Progenitor cell of endocrine pancreas (in vitro differentiated cells): Measurements from ENCODE around the gene ATP5ME. TPM values are rescaled to one million over a fixed set of nuclear protein-coding genes. Genes with fewer than 3 reads are reported as not detected.
"Not testable (repeated sequence)": the region's sequence is repeated elsewhere in the genome, so short reads cannot be mapped to it uniquely, and the experiment has no call there.

Experiments used
- DNase-seq: peaks from one replicate; pipeline ENCODE4 v3.0.0; 2021; ENCODE audit warnings: low spot score; ENCODE audit not compliant: unreplicated experiment
- H3K27ac Mint-ChIP-seq: 2 replicates; pipeline ENCODE4 v1.8.0; 2021; ENCODE audit warnings: mild to moderate bottlenecking, moderate library complexity, mixed read lengths
- H3K27me3 Mint-ChIP-seq: 2 replicates; pipeline ENCODE4 v1.8.0; 2021; ENCODE audit warnings: mixed read lengths
- H3K36me3 Mint-ChIP-seq: 2 replicates; pipeline ENCODE4 v1.8.0; 2022; ENCODE audit warnings: mixed read lengths; ENCODE audit not compliant: insufficient read depth
- H3K4me1 Mint-ChIP-seq: 2 replicates; pipeline ENCODE4 v1.8.0; 2021; ENCODE audit warnings: low read depth, mixed read lengths
- H3K4me3 Mint-ChIP-seq: 2 replicates; pipeline ENCODE4 v1.8.0; 2021; ENCODE audit warnings: low read depth, mild to moderate bottlenecking, moderate library complexity, mixed read lengths
- H3K9me3 Mint-ChIP-seq: 2 replicates; pipeline ENCODE4 v1.8.0; 2021; ENCODE audit warnings: low read depth, mixed read lengths
- total RNA-seq: library from RNA; stranded (reverse); gene quantifications from 2 replicates; pipeline ENCODE4 v1.2.1, GENCODE V29; 2021
- TF ChIP-seq, protein P1 (sequence below): fragments of 200-600 bp; sonication (generic); IDR thresholded peaks from one replicate; pipeline ENCODE4 v1.5.0; 2021; ENCODE audit warnings: antibody characterized with exemption, mild to moderate bottlenecking; ENCODE audit not compliant: unreplicated experiment

Gene ATP5ME
- total RNA-seq, 1 donor from 2014 or later, result 235 TPM

DNA sequence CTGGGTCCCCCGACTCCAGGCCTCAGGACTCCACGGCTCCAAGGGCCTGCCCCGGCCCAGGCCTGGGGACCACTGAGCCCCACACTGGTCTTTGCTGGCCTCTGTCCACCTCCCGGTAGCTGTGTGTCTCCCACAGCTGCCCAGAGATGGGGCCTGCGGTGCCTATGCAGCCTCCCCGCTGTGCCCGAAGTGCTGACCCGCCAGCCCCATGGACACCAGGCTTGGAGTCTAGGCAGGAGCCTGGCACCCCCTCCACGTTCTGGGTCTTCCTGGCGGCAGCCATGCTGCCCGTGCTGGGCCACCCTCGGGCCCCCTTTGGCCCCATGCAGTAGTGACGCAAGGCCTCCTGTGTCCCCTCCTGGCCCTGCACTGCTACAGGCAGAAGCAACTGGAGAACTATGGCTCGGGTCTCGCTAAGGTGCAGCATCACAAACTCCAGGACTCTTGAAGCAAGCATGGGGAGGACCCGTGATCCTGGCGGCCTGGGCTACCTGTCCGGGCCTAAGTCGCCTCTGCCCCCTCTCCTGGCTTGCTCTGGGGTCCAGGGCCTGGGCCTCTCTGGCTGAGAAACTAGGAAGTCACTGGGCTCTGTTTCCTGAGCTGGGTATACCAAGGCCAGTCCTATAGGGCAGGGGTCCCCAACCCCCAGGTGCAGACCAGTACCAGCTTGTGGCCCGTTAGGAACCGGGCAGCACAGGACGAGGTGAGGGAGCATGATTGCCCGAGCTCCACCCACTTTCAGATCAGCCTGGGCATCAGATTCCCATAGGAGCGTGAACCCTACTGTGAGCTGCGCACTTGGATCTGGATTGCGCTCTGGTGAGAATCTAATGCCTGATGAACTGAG is 1.2 kb upstream of the ATP5ME start:
- Mint-ChIP-seq H3K9me3 (no peaks in the 10 kb centered on the region), H3K4me1 (peaks cover 6% of the 10 kb centered on the region), H3K4me3 (peak overlapping the region; percentile 86), H3K27ac (no peak overlapping the region), H3K36me3 (peaks cover 8% of the 10 kb centered on the region), H3K27me3 (no peaks in the 10 kb centered on the region)
- no peak for DNase-seq
- TF ChIP-seq, protein P1, sequence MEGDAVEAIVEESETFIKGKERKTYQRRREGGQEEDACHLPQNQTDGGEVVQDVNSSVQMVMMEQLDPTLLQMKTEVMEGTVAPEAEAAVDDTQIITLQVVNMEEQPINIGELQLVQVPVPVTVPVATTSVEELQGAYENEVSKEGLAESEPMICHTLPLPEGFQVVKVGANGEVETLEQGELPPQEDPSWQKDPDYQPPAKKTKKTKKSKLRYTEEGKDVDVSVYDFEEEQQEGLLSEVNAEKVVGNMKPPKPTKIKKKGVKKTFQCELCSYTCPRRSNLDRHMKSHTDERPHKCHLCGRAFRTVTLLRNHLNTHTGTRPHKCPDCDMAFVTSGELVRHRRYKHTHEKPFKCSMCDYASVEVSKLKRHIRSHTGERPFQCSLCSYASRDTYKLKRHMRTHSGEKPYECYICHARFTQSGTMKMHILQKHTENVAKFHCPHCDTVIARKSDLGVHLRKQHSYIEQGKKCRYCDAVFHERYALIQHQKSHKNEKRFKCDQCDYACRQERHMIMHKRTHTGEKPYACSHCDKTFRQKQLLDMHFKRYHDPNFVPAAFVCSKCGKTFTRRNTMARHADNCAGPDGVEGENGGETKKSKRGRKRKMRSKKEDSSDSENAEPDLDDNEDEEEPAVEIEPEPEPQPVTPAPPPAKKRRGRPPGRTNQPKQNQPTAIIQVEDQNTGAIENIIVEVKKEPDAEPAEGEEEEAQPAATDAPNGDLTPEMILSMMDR, result no peak

DNA sequence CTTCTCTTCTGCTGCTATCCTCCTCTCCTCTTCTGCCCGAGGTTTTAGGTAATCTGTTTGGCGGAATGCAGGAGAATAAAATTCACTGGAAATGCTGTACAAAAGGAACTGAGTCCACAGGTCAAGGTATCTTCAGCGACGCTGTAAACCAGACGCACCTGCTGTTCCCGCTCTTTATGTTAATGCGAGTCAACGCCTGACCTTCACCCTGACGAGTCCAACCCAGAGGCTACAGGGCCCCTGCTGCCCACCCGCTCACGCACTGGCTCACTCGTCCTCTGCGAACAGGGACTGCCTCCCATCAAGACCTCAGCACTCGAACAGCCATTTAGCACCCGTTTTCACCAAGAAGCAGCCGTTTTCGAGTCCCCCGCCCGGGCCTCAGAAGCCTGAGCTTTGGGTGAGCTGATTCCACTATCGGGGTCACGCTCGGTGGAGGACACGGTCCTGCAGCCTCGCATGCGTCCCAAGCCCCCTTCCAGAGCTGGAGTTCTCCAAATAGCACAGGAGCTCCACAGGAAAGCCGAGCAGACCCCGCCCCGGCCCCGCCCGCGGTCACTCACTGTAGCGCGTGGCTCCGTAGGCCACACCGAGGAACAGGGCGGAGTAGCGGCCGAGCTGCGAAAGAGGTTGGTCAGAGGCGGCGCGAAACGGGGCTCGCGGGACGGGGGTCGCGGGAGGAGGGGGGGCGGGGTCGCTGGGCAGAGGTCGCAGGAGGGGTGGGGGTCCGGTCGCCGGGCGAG is 556 bp downstream of the ATP5ME start:
- Mint-ChIP-seq H3K27me3 (no peaks in the 10 kb centered on the region), H3K27ac (peak overlapping the region; percentile 92), H3K9me3 (no peaks in the 10 kb centered on the region), H3K36me3 (peaks cover 8% of the 10 kb centered on the region), H3K4me1 (peaks cover 6% of the 10 kb centered on the region), H3K4me3 (peak overlapping the region; percentile 86)
- TF ChIP-seq, protein P1, result no peak
- DNase-seq, result no peak

DNA sequence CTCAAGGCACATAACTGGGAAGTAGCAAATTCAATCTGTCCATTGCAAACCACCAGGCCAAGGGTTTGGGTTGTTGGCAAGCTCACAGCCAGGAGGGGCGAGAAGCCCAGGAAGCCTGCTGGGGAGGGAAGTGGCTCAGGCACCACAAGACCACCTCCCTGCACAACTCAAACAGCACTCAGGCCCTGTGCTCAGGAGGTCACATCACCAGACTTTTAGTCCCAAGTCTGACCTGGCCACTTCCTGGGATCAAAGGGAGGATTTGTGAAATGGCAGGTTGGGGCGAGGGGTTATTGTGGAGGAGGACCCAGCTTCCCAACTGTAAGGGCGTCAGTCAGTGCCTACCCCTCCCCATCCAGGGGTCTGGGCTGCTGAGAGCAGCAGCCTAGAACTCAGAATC is 2.3 kb downstream of the ATP5ME start:
- Mint-ChIP-seq H3K4me3 (no peak overlapping the region), H3K4me1 (peaks cover 6% of the 10 kb centered on the region), H3K27me3 (no peaks in the 10 kb centered on the region), H3K9me3 (no peaks in the 10 kb centered on the region), H3K36me3 (peaks cover 8% of the 10 kb centered on the region), H3K27ac (no peak overlapping the region)
- TF ChIP-seq, protein P1, result no peak
- no peak for DNase-seq

DNA sequence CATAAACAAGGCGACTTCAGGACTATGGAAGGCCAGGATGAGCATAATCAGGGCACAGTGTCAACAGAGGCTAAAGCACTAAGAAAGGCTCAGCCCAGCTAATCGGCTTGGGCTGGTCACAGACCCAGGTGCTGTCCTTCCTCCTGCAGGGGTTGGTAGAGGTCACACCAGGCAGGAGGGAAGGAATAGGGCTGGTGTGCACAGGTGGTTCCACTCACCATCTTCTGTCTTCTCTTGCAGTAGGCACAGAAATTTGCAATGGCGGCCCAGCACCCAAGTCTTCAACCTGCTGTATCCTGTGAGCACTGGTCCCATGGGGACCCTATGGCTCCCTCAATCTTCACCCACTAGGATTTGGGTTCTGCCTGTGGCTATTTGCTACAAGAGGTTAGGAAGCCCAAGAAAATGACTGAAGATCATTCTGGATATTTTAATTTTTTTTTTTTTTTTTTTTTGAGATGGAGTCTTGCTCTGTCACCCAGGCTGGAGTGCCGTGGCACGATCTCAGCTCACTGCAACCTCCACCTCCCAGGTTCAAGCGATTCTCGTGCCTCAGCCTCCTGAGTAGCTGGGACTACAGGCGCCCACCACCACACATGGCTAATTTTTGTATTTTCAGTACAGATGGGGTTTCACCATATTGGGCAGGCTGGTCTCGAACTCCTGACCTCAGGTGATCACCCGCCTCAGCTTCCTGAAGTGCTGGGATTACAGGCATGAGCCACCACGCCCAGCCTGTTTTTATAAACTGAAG is 4.1 kb downstream of the ATP5ME start:
- not testable (repeated sequence) for H3K36me3 Mint-ChIP-seq, DNase-seq, H3K27me3 Mint-ChIP-seq, H3K27ac Mint-ChIP-seq, H3K9me3 Mint-ChIP-seq, H3K4me1 Mint-ChIP-seq, H3K4me3 Mint-ChIP-seq

DNA sequence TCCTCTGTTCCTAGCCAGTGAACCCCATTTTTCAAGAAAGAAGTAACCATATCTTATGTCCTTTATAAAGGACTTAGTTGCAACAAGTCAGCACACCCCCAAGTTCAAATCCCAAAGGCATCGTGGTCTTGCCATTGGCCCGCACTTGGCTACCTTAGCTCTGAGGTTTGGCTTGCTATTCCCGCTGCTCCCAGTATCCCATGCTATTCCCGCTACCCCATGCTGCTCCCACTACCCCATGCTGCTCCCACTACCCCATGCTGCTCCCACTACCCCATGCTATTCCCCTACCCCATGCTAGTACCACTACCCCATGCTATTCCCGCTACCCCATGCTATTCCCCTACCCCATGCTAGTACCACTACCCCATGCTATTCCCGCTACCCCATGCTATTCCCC is 5.9 kb downstream of the ATP5ME start:
- DNase-seq, H3K36me3 Mint-ChIP-seq, H3K27ac Mint-ChIP-seq, H3K4me3 Mint-ChIP-seq, H3K27me3 Mint-ChIP-seq, H3K9me3 Mint-ChIP-seq, H3K4me1 Mint-ChIP-seq: not testable (repeated sequence)

DNA sequence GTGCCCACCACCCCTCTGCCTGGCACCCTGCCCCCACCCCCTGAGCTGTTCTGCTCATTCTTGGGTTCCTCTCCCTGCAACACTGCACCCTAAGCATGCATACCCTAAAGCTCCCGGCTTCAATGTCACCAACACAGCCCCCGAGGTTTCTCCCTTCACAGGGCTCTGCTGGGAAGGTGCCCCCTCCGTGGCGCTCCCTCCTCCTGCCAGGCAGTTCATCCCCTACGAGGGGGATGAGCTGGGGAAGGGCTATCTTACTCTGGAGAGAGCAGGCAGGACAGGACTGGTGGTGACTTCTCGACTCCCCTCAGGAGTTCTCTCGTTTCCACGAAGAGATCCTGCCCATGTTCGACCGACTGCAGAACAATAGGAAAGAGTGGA is 6.5 kb downstream of the ATP5ME start:
- Mint-ChIP-seq H3K36me3 (peaks cover 5% of the 10 kb centered on the region), H3K27ac (no peak overlapping the region), H3K27me3 (no peaks in the 10 kb centered on the region), H3K9me3 (no peaks in the 10 kb centered on the region), H3K4me1 (no peaks in the 10 kb centered on the region), H3K4me3 (no peak overlapping the region)
- TF ChIP-seq, protein P1, result no peak
- DNase-seq, result no peak
